Activated CD8-positive, alpha-beta memory T cell treated with anti-CD3 and anti-CD28 coated beads, Interleukin-2, amount 50 U/mL, for 24 hours (primary cell): ENCODE results near the gene SYTL3.
"Not testable (repeated sequence)": the region's sequence is repeated elsewhere in the genome, so short reads cannot be mapped to it uniquely, and the experiment has no call there.

ENCODE experiments used
- DNase-seq: peaks from one replicate; pipeline ENCODE4 v3.0.0-alpha.2; 2020; ENCODE audit errors: extremely low read depth

The SYTL3 gene

DNA sequence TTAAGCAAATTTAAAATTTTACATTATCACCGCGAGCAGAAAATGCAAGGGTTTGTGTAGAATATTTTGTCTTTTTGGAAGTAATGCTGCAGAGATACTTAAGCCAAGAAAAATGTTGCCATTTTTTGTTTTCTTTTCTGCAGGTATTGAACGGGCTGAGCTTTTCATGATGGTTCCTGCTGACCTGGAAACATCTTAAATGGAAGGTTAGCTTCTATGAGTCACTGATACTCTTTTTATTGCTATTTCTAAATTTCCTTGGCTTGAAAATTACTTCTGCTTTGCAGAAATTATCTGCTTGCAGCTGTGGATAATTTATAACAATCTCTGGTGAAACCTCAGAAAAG lies 12.7 kb downstream of the SYTL3 start:
- DNase-seq, result no peak

DNA sequence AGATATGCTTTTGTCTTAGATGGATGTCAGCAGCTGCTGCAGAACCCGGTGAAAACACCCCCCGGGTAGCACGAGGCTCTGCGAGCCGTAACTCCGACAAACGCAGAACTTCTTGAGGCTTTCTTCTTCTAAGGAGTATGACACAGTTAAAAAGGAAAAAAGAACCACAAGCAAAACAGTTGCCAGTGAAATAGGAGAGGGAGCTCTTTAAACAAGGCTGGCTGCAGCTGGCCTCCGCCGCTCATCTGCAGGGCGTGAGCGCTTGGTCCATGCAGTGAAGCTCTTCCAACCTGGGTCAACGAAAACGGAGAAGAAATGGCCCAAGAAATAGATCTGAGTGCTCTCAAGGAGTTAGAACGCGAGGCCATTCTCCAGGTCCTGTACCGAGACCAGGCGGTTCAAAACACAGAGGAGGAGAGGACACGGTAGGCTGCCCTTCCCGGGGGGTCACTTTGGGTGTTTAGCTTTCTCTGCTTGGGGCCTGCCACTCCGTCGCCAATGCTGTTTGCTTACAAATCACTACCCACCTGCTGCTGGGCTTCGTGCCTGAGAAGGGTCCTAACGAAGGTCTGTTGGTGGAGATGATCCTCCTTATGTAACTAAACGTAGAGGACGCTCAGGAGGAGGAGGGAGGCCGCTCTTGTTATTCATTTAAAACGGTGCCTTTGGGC lies 13.2 kb downstream of the SYTL3 start:
- DNase-seq, result no peak

DNA sequence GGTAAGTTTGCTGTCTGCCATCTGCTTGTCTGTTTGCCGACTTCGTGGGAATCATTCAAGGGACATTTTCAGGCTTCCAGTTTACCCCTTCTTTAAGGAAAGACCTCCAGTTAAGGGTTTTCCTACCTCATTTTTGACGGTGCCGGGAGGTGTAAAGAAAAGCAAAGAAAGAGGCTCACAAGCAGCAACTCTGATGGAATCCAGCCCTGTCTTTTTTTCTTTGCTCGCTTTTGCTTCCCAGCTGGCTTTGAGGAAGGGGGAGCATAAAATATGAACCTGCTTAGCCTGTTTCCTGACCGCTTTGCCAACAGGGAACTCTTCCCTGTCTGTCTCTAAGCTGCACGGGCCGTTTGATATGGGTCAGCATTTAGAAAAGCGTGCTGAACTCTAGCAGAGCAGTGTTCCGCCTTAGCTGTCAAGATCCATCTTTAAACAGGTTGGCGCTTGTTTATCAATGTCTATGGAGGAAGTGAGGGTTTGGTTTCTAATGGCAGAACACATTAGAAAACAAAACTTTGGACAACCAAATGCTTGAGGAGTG lies 13.8 kb downstream of the SYTL3 start:
- no peak for DNase-seq

DNA sequence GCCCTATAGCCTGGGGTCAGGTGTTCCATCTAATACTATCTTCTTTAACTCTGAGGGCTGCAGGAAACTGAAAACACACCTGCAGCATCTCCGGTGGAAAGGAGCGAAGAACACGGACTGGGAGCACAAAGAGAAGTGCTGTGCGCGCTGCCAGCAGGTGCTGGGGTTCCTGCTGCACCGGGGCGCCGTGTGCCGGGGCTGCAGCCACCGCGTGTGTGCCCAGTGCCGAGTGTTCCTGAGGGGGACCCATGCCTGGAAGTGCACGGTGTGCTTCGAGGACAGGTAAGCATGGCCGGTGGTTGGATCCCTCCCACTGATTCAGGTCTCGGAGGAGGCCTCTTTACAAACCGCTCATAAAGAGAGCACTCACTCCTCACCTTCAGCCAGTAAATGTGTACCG lies 15.5 kb downstream of the SYTL3 start:
- DNase-seq, result no peak

DNA sequence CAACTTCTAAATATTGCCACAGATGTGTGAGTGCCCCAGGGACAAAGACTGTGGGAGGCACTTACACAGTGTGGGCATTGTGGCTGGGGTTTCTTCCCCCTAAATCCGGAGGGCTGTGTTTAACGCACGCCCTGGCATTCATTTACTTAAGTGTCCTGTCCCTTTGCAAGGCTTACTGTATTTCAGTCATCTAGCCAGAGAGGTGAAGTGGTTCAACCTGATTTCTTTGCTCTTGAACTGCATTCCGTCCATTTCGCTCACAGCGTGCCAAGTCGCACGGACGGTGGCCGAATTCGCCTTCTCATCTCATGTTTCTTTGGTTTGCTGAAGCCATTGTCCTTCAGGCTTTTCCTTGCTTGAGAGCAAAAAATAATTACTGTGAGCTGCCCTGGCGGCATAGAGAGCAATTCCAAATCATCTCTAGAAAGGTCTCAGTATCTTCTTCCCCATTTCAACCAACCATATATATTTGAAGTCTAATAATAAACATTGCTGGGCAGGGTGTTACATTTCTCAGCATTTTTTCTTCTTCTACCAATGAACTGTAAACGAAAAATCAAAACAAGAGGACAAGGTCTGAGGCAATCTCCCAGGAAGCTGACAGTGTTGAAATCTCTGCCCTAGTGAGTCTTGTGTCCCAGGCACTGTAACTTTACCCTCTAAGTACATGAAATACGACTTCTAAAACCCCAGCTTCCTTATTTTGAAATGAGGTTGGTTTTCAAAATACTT lies 16.9 kb downstream of the SYTL3 start:
- no peak for DNase-seq

DNA sequence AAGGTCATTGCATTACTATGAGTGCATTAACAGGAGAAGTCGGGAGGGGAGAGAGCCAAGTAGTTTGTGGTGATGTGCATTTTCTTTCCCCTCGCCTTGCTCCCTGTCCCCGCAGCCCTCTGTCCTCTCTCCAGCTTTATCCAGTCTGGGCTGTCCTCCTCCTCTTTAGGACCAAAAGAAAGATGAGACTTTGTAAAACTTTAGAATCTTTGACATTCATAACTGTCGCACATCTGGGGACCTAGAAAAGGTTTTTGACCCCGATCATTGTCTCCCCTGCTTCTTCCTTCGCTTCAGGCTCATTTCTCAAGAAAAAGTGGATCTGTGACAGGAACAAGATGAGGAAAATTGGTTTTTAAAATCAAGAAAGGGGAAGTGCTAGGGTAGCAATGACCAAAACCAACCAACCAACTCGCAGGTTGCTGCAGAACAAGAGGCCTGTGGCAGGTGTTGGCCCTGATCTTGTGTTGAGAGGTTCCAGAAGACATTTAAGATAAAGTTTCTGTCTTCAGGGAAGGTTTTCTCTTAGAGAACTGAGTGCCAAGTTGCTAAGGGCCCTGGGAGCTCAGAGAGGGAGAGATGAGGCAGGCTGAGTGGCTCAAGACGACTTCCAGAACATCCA lies 17.6 kb downstream of the SYTL3 start:
- no peak for DNase-seq

DNA sequence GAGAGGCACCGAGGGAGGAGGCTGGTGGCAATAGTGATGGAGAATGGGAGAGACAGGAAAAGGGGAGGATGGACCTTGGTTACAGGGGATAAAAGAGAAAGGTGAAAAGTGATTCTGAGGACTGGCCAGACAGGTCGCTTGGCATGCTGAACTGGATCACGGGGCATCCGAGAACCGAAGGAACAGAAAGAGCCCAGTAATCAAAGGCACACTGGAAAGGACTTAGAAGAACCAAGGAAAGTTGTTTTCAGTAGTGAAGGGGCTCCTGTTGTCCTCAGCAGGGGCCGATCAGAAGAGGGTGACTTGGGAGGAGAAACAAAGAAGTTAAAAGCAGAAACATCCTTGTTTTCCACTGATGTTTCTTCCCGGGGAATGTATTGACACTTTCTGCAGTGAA lies 18.9 kb downstream of the SYTL3 start:
- DNase-seq, result no peak

DNA sequence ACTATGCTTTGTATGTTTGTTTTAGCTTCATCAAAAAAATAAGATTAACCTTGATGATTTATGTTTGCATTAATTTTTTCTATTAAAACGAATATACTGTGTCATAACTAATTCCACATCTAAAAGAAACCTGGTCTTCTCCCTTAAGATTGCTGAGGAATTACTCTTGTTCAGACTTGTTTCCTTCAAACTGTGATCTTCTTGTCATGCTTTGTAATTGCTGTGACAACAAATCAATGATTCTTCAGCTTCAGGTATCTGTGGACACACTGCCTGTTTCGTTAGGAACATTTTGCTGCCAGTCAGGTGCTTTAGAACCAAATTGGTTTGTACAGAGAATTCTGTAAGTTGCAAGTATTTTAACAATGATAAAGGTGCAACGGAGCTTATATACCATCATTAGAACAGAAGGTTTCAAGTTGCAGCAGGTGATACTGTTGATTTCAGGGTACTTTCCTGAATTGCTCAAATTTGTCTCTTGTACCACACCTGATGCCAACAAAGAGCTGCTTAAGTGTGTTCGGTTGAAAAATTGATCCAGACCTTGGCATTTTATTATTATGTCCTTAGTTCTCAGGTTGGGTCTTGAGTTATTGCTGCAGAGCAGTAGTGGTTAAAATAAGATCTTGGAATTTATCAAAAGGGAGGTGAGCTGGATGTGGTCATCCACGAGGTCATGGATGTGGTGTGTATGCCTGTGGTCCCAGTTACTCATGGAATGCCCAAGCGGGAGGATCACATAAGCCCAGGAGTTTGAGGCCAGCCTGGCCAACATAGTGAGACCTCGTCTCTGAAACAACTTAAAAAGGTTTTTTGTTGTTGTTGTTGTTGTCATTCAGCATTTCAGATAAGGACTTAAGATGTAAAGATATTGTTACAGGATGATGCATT lies 19.5 kb downstream of the SYTL3 start:
- DNase-seq, result no peak

DNA sequence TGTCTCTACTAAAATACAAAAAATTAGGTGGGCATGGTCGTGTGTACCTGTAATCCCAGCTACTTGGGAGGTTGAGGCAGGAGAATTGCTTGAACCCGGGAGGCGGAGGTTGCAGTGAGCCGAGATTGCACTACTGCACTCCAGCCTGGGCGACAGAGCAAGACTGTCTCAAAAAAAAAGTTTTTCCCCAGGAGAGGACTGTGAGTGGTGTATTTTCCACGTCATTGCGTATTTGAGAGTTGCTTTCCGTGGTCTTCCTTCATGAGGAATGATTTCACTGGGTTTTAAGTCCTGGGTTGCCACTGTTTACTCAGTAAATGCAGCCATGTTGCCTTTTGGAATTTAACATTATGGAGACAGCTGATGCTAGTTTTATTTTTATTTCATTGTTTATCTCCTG lies 22.3 kb downstream of the SYTL3 start:
- not testable (repeated sequence) for DNase-seq

DNA sequence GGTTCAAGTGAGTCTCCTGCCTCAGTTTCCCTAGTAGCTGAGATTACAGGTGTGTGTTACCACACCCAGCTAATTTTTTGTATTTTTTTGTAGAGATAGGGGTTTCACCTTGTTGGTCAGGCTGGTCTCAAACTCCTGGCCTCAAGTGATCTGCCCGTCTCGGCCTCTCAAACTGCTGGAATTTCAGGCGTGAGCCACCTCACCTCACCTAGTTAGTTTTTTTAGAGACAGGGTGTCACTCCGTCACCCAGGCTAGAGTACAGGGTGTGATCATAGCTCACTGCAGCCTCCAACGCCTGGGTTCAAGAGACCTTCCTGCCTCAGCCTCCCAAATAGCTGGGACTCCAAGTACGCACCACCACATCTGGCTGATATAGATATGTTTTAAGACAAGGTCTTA lies 22.9 kb downstream of the SYTL3 start:
- no peak for DNase-seq

DNA sequence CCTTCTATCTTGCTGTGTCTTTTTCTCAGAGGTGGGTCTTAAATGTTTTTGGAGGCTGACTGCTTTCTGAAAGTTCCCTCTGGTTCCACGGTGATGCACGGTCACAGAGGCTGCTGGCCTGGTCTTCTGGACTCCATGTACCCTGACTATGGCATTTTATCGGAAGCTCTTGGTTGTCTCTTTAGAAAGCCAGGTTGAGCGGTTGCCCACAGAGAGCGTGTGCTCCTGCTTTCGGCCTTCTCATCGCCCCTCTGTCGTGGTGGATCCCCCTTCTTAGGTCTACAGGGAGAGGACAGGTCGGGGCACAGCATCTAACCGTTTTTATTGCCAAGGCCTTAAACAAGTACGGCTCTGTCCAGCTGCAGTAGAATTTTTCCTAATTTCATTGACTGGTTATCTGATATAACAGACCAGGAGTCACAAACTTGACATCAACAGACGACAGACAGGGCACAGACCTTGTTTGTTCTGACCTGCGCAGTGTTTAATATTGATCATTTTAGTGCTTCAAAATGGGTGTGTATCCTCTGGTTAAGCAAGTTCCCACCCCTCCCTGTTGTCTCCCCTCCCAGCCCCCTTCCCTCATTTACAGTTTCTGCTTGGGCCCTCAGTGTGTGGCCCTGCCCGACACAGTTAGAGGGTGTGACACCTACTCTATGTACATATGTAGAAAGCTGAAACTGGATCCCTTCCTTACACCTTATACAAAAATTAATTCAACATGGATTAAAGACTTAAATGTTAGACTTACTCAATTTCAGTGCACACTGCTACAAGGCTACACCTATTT lies 24.7 kb downstream of the SYTL3 start:
- no peak for DNase-seq

DNA sequence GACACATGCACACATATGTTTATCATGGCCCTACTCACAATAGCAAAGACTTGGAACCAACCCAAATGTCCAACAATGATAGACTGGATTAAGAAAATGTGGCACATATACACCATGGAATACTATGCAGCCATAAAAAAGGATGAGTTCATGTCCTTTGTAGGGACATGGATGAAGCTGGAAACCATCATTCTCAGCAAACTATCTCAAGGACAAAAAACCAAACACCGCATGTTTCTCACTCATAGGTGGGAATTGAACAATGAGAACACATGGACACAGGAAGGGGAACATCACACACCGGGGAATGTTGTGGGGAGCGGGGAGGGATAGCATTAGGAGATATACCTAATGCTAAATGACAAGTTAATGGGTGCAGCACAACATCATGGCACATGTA lies 27.2 kb downstream of the SYTL3 start:
- DNase-seq, result not testable (repeated sequence)

DNA sequence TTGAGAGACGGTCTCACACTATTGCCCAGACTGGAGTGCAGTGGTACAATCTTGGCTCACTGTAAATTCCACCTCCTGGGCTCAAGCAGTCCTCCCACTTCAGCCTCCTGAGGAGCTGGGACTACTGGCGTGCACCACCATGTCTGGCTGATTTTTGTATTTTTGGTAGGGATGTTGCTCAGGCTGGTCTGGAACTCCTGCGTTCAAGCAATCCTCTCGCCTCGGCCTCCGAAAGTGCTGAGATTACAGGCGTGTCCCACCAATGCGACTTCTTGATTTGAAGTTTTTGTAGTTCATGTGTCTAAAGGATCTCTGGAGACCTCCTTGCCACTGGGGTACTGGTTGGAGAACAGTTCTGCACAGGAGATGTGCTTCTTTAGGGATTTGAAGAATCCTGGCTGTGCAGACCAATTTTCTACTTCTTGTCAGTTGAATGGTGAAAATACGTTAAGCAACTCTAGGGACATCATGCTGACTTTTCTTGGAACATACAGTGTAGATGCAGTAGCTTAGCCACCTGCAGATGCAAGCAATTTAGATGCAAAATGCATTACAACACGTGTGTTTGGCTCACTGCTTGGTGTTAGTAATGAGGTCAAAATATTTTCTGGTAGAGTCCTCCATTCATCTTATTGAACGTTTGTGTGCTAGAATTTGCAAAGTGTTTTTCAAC lies 28.2 kb downstream of the SYTL3 start:
- DNase-seq, result no peak

DNA sequence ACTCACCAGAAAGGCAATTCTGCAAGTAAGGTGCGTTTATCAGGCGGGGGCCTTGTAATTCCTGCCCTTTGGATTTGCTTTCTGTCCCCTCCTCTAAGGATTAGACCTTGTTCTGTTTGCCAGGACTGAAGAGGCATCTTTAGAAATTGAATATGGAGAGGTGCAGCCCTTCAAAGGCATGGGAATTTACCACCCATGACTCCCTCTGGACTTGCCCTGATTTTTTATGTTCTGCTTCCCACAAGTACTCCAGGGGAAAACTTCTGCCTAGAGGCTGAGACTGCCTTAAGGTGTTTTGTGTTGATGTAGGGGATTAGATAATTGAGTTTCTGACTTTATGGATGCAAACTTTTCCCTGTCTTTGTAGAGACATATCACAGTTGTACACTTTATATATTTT lies 30.2 kb downstream of the SYTL3 start:
- no peak for DNase-seq

DNA sequence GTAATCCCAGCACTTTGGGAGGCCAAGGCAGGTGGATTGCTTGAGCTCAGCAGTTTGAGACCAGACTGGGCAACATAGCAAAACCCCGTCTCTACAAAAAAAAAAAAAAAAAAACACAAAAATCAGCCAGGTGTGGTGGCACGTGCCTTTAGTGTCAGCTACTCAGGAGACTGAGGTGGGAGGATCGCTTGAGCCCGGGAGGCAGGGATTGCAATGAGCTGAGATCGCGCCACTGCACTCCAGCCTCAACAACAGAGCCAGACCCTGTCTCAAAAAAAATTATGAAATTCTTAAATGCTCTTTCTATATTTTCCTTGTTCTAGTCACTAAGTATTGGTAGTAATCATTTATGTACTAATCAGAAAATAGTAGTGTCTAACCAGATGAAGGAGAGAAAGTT lies 30.6 kb downstream of the SYTL3 start:
- DNase-seq, result no peak

DNA sequence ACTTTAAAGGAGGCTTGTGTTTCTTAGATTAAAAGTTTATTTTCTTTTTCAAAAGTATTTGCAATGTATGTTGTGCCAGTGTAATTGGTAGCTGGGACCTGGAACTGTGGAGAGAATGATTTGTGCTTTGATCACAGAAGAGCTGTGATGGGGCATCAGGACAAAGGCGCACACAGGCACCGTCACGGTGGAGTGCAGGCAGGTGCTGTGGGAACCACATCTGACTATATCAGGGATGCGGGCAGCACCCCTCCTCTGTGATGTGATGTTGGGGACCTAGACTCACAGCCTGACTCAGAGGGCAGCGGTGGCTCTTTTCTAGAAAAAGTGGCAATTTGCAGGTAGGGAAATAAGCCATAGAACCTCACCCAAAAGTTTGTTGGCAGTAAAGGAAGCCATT lies 34.5 kb downstream of the SYTL3 start:
- DNase-seq, result no peak

DNA sequence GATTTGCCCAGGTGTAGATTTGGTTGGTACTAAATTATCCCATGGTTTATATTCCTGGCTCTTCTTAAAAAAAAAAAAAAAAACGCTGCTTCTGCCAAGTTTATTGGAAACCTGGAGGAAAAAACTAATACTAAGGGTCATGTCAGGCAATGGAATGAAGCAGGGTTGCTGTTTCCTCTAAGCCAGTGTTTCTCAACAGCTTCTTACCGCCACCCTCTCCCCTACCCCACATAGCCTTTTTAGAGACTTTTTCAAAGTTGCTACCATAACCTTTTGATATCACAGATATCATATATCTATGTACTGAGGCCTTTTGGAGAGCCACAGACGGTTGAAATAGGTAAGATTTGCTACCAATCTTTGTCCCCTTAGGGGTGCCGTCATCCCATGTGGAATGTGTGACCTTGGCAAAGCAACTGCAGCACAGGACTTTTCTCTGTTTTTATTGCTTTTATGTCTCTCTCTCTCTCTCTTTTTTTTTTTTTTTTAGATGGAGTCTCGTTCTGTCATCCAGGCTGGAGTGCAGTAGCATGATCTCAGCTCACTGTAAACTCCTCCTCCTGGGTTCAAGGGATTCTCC lies 35.0 kb downstream of the SYTL3 start:
- DNase-seq, result no peak

DNA sequence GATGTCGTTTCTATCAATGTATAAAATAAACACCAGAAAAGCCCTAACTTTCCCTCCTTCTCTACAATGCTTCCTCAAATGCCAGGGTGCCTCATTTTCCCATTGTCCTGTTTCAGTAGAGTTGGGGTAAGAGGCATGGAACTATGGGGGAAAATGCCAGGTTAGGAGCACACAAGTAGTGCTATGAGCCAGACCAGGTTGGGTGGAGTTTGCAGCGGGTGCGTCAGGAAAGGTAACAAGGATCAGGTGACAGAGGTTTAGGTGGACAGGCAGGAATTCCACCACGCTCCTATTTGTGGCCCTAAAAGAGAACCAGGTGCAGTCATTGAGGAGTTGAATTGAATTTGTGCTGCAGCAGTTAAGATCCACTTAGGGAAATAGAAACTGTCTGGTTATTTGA lies 36.5 kb downstream of the SYTL3 start:
- no peak for DNase-seq

DNA sequence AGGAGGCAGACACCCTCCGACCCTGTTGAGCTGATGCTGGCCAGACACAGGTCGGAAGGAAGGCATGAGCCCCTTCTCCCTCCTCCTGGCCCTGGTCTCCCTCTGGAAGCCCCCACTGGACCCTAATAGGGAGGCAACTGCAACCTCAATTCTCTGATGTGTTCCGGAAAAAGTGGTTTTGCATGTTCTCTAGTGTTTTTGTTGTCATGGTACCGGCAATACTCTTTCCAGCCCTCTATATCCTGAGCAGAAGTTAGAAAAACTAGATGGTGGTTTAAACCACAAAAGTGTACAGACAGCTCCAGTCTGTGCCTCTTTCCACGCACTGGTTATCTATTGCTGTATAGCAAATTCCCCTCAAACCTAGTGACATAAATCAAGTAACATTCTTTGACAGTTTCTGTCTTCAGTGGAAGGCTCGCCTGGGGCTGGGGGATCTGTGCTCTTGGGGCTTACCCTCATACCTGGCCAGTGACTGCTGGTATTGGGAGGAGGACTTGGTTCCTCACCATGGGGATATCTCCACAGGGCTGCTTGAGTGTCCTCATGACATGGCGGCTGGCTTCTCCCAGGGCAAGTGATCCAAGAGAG lies 37.0 kb downstream of the SYTL3 start:
- no peak for DNase-seq

DNA sequence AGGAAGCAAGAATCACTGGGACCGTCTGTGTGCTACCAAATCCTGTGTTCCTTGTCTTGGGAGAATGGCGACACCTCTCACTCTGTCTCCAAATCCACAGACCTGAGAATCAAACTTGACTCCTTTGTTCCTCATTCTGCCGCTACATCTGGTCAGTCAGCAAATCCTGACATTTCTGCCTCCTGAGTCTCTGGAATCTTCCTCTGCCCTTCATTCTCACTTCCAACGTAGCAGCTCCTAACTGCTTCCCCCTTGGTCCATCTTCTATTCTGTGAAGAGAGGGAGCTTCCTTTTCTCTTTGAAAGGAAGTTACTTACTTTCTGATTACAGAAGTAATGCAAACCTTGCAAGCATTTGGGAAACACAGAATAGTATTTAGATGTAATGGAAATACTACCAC lies 37.7 kb downstream of the SYTL3 start:
- no peak for DNase-seq
